RCC 7860 (cell line): ENCODE data around the gene SH3BGRL2.
"Not testable (repeated sequence)": the region's sequence is repeated elsewhere in the genome, so short reads cannot be mapped to it uniquely, and the experiment has no call there.

Experiments
- DNase-seq: peaks from one replicate; pipeline ENCODE4 v3.0.0-alpha.2; 2015; ENCODE audit warnings: low spot score
- FAIRE-seq: peaks from 2 replicates; lab custom pipeline; 2012; peaks lifted over from hg19 to GRCh38; lab: Jason Lieb, UNC

The SH3BGRL2 gene

DNA sequence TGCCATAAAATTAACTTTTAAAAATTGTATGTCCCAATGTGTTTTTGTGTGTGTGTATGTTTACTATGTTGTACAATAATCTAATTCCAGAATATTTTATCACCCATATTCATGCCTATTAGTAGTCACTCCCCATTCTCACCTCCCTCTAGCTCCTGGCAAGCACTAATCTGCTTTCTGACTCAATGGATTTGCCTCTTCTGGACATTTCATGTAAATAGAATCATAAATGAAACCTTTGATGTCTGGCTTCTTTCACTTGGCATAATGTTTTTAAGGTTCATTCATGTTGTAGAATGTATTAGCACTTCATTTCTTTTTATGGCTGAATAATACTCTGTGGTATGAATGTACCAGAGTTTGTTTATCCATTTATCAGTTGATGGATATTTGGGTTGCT, 15.4 kb downstream of the SH3BGRL2 start:
- FAIRE-seq = no peak
- no peak for DNase-seq

DNA sequence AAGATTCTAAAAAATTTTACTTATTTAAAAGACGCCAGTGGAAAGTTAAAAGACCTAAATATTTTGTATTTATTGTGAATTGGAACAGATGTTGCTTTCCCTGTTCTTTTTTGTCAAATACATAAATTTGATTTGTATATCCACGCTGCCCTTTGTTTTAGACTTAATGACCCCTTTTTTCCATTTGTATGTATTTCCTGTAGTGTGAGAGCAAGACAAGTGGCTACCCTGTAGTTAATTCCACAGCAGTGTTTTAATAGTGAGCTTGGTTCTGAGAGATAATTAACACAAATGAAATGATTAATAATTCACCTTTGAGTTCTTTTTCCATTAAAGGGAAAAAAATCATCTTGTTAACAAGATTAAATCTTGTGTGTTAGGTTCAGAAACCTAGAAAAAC, 16.6 kb downstream of the SH3BGRL2 start:
- DNase-seq (no peak), FAIRE-seq (no peak)

DNA sequence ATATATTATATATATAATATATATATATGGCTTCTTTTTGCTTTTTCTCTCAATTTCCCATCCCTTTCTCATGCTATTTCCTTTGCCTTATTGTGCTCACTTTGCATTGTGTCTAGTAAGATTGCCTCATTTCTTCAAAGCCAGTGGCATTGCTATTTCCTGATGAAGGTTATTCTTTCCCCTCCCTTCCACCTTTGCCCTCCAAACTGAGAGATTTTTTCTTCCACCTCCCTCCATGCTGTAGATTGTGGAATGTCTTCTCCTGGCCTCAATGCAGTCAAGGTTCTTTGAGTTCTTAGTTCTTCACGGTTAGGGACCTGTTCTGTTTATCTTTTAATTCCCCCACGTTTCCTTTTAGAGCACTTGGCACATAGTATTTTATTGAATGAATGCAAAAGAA, 17.2 kb downstream of the SH3BGRL2 start:
- FAIRE-seq = no peak
- no peak for DNase-seq

DNA sequence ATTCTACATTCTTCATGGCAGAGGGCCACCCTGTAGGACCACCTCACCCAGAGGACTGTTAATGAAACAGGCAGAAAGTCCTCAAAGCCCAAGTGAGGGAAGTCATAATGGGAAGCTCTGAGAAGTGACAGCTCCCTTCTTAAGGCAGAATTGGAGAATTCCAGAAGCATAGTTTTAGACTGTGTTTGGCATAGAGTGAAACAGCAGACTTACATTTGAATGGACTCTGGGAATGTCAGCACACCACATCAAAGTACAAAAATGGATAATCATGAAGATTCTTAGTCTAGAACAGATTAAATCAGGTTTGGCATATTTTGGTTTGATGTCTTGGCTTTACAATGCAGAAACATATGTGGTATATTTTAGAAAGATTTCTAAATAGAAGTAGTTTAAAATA, 17.9 kb downstream of the SH3BGRL2 start:
- FAIRE-seq (no peak), DNase-seq (no peak)

DNA sequence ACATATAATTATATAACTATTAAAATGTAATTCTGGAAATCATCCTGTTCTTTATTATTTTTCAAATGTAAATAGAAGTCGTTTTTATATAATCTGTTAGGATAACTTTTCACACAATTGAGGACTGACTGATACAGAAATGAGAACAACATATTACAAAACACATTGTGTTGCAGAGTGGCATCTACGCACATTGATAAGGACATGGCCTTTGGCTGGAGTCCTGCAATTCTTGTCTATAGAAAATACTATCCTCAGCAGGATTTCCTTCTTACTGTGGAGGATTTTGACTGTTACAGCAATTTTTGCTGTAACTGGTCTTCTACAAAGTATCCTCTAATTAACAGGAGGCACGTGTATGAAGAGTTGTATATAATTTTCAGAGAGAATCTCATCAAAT, 19.8 kb downstream of the SH3BGRL2 start:
- FAIRE-seq = no peak

DNA sequence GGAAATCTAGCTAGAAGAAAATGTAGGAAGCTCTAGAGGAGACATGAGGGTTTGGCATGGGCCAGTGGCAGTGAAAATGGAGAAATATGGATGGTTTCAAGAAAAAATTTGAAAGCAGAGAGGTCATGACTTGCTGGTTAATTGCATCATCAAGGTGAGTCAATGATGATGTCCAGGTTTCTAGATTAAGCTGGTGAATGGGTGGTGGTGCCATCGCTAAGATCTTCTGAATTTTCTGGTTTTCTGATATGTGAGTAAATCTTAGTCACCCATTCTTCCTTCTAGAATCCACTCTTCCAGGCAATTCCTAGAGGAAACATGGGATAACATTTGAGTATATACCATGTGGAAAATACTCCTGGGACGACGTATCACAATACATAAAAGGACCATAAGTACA, 25.0 kb downstream of the SH3BGRL2 start:
- DNase-seq = no peak
- no peak for FAIRE-seq

More for the DNA sequence above, 19.8 kb downstream of the SH3BGRL2 start:
- no peak for DNase-seq

DNA sequence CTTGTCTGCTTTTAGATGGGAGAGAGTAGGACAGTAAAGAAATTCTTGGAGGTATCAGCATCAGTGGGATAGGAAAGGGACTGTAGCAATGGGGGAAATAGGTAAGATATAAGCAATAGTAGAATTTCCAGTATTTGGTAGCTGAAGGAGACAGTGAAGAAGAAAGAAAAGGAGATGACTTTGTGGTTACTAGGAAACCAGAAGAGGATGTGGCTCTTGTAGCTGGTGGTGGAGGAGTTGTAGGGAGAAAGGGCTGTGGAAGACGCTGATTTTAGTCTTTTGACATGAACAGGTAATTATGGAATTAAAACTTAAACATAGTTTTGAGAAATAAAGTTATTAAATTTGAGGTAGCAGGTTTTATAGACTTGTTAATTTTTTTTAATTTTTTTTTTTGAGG, 26.1 kb downstream of the SH3BGRL2 start:
- no peak for DNase-seq
- no peak for FAIRE-seq

DNA sequence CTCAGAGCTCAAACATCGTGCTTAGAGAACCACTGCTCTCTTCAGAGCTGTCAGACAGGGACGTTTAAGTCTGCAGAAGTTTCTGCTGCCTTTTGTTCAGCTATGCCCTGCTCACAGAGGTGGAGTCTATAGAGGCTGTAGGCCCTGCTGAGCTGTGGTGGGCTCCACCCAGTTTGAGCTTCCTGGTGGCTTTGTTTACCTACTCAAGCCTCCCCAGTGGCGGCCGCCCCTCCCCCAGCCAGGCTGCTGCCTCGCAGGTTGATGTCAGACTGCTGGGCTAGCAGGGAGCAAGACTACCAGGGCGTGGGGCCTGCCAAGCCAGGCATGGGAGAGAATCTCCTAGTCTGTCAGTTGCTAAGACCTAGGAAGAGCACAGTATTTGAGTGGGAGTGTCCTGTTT, 32.5 kb downstream of the SH3BGRL2 start:
- DNase-seq, FAIRE-seq: not testable (repeated sequence)

DNA sequence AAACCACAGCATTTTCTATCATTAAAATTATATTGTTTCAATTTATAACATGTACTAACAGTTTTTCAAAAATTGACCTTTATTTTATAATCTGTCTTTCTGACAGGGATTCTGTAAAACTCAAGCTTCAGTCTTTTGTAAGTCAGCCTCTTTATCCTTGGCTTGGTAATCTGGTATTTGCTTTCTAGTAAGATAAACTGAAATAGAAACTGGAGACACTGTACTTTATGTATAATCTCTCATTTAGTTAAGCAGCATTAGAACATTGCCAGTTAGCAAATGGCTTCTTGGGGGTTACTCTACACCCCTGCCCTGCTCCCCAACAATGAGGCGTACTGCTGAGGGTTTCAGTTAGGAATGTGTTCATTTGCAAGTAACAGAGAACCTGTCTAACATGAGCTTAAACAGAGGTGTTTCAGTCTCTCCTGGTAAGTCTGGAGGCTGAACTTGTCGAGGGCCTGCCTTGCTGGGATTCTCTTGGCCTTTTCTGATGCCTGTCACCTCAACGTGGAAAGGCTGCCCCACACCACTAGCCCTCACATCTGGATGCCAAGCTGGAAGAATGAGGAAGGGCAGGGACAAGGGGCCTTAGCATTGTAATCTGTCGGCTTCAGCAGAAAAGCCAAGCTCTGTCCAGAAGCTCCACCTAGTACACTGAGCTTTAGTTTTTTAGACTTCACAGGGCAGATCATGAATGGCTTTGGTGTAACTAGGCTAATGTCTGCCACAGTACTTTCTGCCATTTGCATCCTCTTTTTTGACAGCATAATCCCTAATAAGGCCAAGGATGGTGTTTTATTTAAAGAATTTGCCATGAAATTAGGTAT, 34.8 kb downstream of the SH3BGRL2 start:
- FAIRE-seq (no peak), DNase-seq (no peak)

DNA sequence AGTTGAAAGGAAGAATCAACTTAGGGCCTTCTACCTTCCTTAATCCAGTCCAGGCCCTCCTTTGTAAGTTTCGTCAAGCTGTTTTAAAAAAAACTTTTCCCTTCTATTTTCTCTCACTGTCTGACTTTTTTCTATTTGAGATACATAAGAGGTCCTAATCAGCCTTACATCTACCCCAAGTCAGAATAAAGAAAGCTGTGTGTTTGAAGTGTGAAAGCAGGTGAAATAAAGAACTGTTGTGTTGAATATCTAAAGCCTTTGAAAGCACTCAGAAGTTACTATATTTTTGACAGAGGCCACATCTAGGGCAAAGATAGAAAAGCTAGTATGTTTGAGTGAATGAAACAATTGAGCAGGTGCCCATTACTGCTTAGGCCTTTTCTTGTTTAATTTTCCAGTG, 35.5 kb downstream of the SH3BGRL2 start:
- DNase-seq = no peak
- FAIRE-seq = no peak

DNA sequence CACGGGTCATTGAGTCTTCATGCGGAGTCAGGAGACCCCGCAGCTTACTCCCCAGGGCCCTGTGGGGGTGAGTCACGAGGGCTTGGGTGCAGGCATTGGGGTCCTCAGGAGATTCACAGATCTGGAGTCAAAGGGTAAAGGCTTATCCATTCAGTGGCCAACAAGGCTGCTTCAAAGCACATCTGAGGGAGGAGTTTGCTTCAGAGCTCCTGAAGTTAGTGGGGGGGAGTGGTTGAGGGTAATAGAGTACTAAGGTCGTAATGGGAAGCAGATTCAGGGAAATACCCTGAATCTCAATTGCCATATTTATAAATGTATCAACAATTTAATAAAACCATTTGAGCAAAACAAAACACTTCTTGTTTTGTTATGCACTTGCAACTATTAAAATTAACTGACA, 37.3 kb downstream of the SH3BGRL2 start:
- no peak for FAIRE-seq

DNA sequence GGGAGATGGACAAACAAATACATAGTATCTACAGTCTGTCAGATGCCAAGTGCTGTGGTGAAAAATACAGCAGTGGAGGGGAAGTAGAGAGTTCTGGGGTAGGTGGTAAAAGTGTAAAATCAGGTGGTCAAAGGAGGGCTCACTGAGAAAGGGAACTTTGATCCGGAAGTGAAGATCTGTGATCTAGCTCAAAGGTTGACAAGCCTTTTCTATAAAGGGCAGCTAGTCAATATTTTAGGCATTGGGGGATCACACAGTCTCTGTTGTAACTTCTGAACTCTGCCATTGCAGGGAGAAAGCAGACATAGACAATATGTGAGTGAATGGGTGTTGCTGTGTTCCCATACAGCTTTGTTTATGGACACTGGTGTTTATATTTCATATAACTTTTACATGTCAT, 38.6 kb downstream of the SH3BGRL2 start:
- no peak for FAIRE-seq

More for the DNA sequence above, 37.3 kb downstream of the SH3BGRL2 start:
- no peak for DNase-seq

DNA sequence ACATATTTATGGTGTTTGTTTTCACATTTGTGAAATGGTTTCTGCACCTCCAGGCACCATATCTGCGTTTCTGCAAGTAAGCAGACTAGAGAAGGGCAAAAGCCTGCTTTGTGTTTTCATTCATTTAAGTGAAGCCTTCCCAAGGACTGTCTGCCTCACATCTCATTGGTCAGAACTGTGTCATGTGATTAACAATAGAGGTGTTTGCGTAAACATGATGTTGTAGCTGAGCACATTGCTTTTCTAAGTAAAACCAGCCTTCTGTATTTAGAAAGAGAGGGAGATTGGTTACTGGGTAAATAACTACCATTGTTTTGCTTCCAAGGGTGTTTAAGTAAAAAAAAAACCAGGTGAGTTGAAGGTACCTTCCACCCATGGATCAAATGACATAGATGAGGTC, 39.7 kb downstream of the SH3BGRL2 start:
- DNase-seq = no peak
- FAIRE-seq = no peak

More for the DNA sequence above, 38.6 kb downstream of the SH3BGRL2 start:
- DNase-seq = no peak

DNA sequence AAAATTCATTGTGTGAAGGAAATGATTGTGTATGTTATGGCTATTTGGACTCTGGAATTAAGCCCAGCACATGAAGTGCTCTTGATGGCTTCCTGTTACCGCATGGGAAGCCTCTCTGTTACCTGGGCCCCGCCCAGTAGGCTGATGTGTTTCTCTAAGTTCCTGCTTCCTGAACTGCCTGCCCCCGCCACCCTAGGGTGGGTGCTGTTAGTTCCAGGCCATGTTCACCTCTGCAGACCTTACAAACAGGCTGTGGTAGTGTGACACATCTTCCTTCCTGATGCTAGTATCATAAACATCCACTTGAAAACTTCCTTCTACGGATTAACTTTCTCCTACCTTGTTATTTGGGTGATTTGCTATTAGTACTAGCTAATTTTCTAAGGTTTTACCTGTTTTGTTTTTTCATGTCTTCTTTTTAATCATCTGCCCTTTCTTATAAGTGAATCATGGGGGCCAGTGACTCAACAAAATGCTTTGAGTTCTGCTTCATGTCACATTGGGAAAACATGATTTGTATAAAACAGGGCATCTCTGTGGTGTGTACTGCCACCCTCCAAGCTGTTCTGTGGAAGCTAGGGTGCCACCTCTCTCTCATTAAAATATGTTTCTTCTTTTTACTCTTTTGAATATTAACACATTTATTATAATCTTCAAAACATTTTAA, 40.6 kb downstream of the SH3BGRL2 start:
- DNase-seq = peak; percentile 10
- no peak for FAIRE-seq

DNA sequence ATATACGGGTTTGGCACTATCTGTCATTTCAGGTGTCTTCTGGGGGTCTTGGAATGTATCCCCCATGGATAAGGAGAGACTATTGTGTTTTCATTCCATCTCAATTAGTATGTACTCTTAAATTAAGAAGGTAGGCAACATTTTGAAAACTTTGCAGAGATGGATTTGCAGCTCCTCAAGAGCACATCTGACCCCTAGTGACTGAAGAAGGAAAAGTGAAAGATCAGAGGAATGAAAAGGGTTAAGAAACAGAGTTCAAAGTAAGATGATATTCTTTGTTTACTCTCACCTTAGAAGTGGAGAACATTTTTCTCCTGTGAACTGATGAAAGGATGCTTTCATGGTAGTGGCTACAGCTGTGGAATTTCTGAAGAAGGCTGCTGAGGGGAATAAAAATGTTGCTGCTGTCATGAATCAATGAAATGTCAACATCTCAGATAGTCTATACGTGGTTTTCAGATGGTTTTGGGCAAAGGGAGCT, 41.5 kb downstream of the SH3BGRL2 start:
- peak; percentile 16 for DNase-seq

DNA sequence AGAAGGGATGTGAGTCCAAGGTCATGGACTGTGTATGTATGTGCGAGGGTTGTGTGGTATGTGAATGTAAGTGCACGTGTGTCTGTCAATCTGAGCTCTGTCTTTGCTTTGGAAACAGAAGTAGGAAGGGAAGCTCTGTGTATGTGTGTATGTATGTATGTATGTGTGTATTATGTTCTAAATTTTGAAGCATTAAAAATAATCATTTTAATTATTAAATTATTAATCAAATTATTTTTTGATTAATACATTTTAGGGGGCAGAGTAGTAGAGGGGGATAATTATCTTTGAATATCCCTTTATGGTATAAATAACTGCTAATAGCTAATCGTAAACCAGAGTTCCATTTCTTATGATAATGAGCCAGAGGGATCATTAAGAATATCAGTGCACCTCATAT, 42.8 kb downstream of the SH3BGRL2 start:
- DNase-seq (no peak), FAIRE-seq (no peak)

More for the DNA sequence above, 41.5 kb downstream of the SH3BGRL2 start:
- no peak for FAIRE-seq

DNA sequence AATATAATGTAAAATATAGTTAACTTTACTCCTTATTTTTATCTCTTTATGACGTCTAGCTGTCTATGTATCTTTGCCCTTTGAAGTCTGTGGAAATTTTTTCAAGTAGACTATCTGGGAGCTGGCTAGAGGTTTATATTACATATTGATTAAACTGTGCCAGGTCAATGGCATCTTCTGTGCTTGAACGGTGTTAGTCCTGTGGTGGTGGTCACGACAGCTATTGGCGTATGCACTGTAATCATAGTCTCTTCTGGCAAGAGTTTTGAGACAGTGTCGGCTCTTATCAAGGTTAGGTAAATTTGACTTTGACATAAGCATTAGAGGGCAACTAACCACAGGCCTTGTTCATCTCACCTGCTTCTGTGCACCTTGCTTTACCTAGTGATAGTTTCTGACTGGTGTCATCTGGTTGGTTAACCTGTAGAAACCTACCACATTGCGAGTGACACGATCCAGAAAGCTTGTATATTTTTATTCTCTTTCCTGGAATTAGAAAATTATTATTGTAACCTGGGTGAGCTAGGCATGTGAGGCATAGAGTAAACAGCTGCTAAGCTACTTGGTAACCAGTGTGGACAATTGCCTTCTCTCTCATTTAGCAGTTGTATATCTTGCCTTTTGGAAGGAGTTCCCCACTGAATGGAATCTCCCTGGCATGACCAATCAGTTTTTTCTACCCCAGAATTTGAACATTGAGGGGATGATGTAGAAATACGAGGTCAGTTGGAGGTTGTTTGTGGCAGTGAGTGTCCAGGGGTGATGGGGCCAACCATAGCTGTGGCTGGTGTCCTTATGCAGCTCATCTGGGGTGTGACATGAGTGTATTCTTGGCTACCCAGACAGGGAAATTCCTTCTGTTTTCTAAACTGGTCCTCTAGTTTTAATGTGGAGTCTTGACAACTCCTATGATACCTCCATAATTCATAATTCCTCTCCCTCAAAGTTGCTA, 45.9 kb downstream of the SH3BGRL2 start:
- DNase-seq (no peak), FAIRE-seq (no peak)

DNA sequence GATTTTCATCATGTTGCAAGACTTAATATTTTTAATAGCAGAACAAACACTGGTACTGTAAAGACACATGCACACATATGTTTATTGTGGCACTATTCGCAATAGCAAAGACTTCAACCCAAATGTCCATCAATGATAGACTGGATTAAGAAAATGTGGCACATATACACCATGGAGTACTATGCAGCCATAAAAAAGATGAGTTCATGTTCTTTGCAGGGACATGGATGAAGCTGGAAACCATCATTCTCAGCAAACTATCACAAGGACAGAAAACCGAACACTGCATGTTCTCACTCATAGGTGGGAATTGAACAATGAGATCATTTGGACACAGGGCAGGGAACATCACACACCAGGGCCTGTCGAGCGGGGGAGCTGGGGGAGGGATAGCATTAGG, 51.6 kb downstream of the SH3BGRL2 start:
- FAIRE-seq = not testable (repeated sequence)

DNA sequence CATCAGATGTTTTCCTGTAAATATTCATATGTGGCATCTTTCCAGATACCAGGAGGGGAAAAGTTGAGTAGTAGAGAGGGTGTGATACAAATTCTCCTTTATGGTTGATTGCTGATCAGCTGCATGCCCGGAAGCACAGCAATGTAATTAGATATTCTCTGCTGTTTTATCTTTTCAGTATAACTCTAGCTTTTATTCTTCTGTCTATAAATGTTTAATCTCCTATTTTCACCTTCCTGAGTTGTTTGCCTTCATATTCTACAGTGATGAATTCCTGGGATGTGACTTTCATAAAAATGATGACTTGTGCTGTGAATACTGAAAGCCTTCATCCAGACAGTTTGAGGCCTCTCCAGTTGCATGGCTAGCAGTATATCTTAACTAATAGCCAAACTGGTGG, 53.7 kb downstream of the SH3BGRL2 start:
- FAIRE-seq (no peak), DNase-seq (no peak)

More for the DNA sequence above, 51.6 kb downstream of the SH3BGRL2 start:
- DNase-seq = not testable (repeated sequence)

DNA sequence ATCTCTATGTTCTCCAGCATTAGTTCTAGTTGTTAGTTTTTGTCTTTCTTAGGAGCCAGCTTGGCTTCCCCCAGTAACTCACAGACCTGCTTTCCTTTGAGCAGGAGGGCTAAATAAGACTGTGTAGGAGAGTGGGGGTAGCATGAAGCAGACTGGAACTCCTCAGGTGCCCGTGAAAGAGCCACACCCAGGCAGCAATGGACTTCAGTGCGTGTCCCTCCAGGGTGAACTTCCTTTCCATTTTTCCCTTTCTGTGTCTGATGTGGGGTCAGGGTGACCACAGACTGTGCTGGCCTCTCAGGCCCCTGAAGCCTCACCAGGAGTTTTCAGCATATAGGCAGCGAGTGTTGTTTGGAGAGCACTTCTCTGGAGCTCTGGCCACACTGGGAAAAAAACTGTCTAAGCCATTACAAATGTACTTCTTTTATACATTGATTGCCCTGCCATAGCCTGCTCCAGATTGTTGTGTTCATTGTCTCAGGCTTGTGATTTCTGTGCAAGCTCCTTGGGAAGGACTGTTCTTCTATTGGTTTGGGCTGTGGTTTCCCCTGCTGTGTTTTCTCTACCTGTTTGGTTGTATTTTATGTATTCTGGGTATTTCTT, 55.7 kb downstream of the SH3BGRL2 start:
- DNase-seq (no peak), FAIRE-seq (no peak)

DNA sequence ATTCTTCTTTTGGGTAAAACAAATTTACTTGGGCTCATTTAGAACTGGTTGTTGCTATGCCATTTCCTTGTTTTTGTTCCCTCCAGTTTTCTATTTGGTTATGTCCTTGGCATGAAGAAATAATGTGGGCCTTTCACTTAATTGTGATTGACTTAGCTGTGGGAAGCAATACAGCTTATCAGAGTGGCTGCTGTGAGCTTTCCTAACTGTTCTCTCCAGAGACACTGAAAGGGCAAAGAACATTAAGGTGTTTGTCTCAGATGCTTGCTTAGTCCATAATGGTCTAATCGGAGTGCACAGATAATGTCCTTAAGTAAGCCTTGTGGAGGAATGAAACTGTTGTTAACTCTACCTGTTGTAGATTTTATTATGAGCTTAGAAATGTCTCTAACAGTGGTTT, 56.6 kb downstream of the SH3BGRL2 start:
- FAIRE-seq (no peak), DNase-seq (no peak)
